K562 (cell line): ENCODE results near the gene RALY. TPM values are rescaled to one million over a fixed set of nuclear protein-coding genes. Genes with fewer than 3 reads are reported as not detected.
A peak's percentile ranks its signal among the peaks of the same experiment; 100 is the strongest.

Source experiments
- CBX8 ChIP-seq: fragments of 200-600 bp; sonication (generic); IDR thresholded peaks from 2 replicates; pipeline ENCODE4 v1.6.1; 2012; ENCODE audit warnings: borderline replicate concordance, mixed run types, low read depth, mild to moderate bottlenecking, moderate library complexity, mixed read lengths, low read length, control low read depth, inconsistent platforms; ENCODE audit not compliant: poor library complexity, severe bottlenecking; ENCODE audit errors: extremely low read depth
- HDAC1 ChIP-seq, 2 experiments: fragments of 450-650 bp; IDR thresholded peaks; 2 replicates each; pipeline ENCODE4 v1.6.1; 2016 to 2017; ENCODE audit warnings: inconsistent platforms in 1 of 2, mild to moderate bottlenecking in 1 of 2, moderate library complexity in 1 of 2
- HMG20A ChIP-seq: fragments of 450-650 bp; formaldehyde crosslinking; conservative IDR thresholded peaks from 2 replicates; pipeline ENCODE4 v1.4.0; 2020; ENCODE audit warnings: mild to moderate bottlenecking, mixed read lengths
- HNRNPL ChIP-seq: fragments of 200-400 bp; formaldehyde crosslinking; IDR thresholded peaks from 2 replicates; pipeline ENCODE4 v1.6.1; 2017; ENCODE audit warnings: low read depth, mild to moderate bottlenecking, low read length
- MEF2A ChIP-seq: IDR thresholded peaks from 2 replicates; pipeline ENCODE4 v1.6.1; 2011; ENCODE audit warnings: low read depth, mild to moderate bottlenecking, low read length, moderate library complexity; ENCODE audit not compliant: control insufficient read depth
- SUPT5H ChIP-seq: fragments of 450-650 bp; IDR thresholded peaks from 2 replicates; pipeline ENCODE4 v1.6.1; 2016
- TEAD1 ChIP-seq, 2 experiments: fragments of 450-650 bp in 1 of 2; sonication (generic) in 1 of 2; formaldehyde crosslinking; IDR thresholded peaks; 2 replicates each; pipeline versions ENCODE4 v1.4.0 to v1.8.0; 2020 to 2022; ENCODE audit warnings: mild to moderate bottlenecking in 2 of 2, missing genetic modification reagents in 1 of 2
- ZKSCAN1 ChIP-seq: fragments of 150-350 bp; IDR thresholded peaks from 2 replicates; pipeline ENCODE4 v1.6.1; 2016; ENCODE audit warnings: low read depth, low read length
- ZNF124 ChIP-seq: sonication (generic); formaldehyde crosslinking; IDR thresholded peaks from 2 replicates; pipeline ENCODE4 v1.8.1; 2022; ENCODE audit warnings: missing genetic modification reagents
- ZNF212 ChIP-seq: fragments of 450-650 bp; formaldehyde crosslinking; IDR thresholded peaks from 2 replicates; pipeline ENCODE4 v1.4.0; 2020; ENCODE audit warnings: mild to moderate bottlenecking
- polyA plus RNA-seq, 8 experiments: library from polyadenylated mRNA; depleted of rRNA in 4 of 8; stranded (reverse) in 5 of 8; unstranded in 3 of 8; fragments of >200 nt; fragmentation: Nextera tagmentation in 2 of 8; fragmentation: Illumina TruSeq in 1 of 8; extraction: Ambion mirVana in 2 of 8; extraction: Trizol in 1 of 8; gene quantifications; 2 replicates each; pipeline versions ENCODE4 v1.2.1 to v1.2.3, GENCODE V29; 2011 to 2014; ENCODE audit warnings: inconsistent platforms in 1 of 8, missing spikeins in 1 of 8
- total RNA-seq, 7 experiments: library from RNA; depleted of rRNA in 6 of 7; stranded (reverse); fragments of >200 nt in 6 of 7; fragmentation: Illumina TruSeq in 2 of 7; extraction: Trizol in 2 of 7; gene quantifications; 2 replicates each; pipeline versions ENCODE4 v1.2.1 to v1.2.3, GENCODE V29; 2011 to 2021; ENCODE audit warnings: low replicate concordance in 1 of 7
- TF ChIP-seq, protein P1 (sequence below), 2 experiments: IDR thresholded peaks; 2 replicates each; pipeline ENCODE4 v1.6.1; 2012; ENCODE audit warnings: improper control_type of control experiment in 2 of 2, low read depth in 2 of 2, low read length in 2 of 2, borderline replicate concordance in 1 of 2
- TF ChIP-seq, protein P2 (sequence below): fragments of 450-650 bp; IDR thresholded peaks from 2 replicates; pipeline ENCODE4 v1.6.1; 2014; ENCODE audit warnings: low read depth, mild to moderate bottlenecking, moderate library complexity, borderline replicate concordance
- TF ChIP-seq, protein P3 (sequence below): fragments of 250-450 bp; sonication (Bioruptor Pico); IDR thresholded peaks from 2 replicates; pipeline ENCODE4 v1.5.0; 2021
- TF ChIP-seq, protein P4 (sequence below): fragments of 200-800 bp; sonication (Bioruptor generic); IDR thresholded peaks from 2 replicates; pipeline ENCODE4 v1.6.1; 2017; ENCODE audit warnings: missing genetic modification characterization, missing compliant biosample characterization
- TF ChIP-seq, protein P5 (sequence below): fragments of 250-450 bp; sonication (Bioruptor Pico); IDR thresholded peaks from 2 replicates; pipeline ENCODE4 v1.8.0; 2022; ENCODE audit warnings: moderate library complexity, mild to moderate bottlenecking, inconsistent platforms
- TF ChIP-seq, protein P6 (sequence below): fragments of 450-650 bp; formaldehyde crosslinking; IDR thresholded peaks from 2 replicates; pipeline ENCODE4 v1.4.0; 2022; ENCODE audit warnings: missing genetic modification characterization

Gene RALY
- total and polyA plus RNA-seq, 9 of the 15 experiments (the other 6 are each of a cell fraction or from before 2014, with no cell fraction given), result 0.80 to 207 (median 128) TPM

DNA sequence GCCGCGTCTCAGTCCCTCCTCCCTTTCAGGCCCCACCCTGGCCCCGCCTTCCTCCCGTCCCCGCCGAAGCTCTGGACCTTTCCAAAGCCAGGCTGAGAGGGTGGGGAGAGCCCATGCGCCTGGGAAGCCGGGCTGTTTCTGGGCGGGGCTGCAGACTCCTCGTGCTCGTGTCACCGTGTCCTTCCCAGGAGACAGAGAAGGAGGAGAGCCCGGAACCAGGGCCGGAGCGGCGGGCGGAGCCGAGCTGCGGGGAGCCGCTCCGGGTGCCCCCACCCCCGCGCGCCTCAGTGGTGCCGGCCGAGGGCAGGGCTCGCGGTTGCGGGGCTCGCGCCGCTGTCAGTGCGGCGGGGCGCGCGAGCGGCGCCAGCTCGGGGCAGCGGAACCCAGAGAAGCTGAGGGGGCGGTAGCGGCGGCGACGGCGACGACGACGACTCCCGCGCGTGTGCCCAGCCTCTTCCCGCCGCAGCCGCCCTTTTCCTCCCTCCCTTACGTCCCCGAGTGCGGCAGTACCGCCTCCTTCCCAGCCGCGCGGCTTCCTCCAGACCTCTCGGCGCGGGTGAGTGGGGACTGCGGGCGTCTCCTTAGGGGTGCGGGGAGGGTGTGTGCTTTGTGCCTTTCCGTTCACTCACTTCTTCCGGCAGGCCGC lies at the start of gene RALY (continued):
- TF ChIP-seq, protein P1, sequence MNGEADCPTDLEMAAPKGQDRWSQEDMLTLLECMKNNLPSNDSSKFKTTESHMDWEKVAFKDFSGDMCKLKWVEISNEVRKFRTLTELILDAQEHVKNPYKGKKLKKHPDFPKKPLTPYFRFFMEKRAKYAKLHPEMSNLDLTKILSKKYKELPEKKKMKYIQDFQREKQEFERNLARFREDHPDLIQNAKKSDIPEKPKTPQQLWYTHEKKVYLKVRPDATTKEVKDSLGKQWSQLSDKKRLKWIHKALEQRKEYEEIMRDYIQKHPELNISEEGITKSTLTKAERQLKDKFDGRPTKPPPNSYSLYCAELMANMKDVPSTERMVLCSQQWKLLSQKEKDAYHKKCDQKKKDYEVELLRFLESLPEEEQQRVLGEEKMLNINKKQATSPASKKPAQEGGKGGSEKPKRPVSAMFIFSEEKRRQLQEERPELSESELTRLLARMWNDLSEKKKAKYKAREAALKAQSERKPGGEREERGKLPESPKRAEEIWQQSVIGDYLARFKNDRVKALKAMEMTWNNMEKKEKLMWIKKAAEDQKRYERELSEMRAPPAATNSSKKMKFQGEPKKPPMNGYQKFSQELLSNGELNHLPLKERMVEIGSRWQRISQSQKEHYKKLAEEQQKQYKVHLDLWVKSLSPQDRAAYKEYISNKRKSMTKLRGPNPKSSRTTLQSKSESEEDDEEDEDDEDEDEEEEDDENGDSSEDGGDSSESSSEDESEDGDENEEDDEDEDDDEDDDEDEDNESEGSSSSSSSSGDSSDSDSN (IDR thresholded peaks at IDR 0.05; ENCODE audit: borderline replicate concordance in 1 of 2, low read depth in 2 of 2, low read length in 2 of 2), result peak in 1 of 2 experiments; percentile 75; a peak in 2 of 4 replicates
- TF ChIP-seq, protein P2, sequence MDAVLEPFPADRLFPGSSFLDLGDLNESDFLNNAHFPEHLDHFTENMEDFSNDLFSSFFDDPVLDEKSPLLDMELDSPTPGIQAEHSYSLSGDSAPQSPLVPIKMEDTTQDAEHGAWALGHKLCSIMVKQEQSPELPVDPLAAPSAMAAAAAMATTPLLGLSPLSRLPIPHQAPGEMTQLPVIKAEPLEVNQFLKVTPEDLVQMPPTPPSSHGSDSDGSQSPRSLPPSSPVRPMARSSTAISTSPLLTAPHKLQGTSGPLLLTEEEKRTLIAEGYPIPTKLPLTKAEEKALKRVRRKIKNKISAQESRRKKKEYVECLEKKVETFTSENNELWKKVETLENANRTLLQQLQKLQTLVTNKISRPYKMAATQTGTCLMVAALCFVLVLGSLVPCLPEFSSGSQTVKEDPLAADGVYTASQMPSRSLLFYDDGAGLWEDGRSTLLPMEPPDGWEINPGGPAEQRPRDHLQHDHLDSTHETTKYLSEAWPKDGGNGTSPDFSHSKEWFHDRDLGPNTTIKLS, result no peak
- TF ChIP-seq HDAC1 (IDR thresholded peaks at IDR 0.05) (peak in 1 of 2 experiments; percentile 48; a peak in 1 of 4 replicates), ZNF212 (CRISPR knock-in tag) (no peak), TEAD1 (CRISPR knock-in tag; IDR thresholded peaks at IDR 0.05) (peak in 1 of 2 experiments; percentile 55; a peak in 1 of 4 replicates), MEF2A (peak; percentile 49; the same call in 1 of the 2 replicates), SUPT5H (peak; percentile 76), ZNF124 (CRISPR knock-in tag) (no peak), HMG20A (CRISPR knock-in tag) (no peak), HNRNPL (no peak), CBX8 (no peak), ZKSCAN1 (no peak)
- TF ChIP-seq, protein P3, sequence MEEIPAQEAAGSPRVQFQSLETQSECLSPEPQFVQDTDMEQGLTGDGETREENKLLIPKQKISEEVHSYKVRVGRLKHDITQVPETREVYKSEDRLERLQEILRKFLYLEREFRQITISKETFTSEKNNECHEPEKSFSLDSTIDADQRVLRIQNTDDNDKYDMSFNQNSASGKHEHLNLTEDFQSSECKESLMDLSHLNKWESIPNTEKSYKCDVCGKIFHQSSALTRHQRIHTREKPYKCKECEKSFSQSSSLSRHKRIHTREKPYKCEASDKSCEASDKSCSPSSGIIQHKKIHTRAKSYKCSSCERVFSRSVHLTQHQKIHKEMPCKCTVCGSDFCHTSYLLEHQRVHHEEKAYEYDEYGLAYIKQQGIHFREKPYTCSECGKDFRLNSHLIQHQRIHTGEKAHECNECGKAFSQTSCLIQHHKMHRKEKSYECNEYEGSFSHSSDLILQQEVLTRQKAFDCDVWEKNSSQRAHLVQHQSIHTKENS, result no peak
- TF ChIP-seq, protein P4, sequence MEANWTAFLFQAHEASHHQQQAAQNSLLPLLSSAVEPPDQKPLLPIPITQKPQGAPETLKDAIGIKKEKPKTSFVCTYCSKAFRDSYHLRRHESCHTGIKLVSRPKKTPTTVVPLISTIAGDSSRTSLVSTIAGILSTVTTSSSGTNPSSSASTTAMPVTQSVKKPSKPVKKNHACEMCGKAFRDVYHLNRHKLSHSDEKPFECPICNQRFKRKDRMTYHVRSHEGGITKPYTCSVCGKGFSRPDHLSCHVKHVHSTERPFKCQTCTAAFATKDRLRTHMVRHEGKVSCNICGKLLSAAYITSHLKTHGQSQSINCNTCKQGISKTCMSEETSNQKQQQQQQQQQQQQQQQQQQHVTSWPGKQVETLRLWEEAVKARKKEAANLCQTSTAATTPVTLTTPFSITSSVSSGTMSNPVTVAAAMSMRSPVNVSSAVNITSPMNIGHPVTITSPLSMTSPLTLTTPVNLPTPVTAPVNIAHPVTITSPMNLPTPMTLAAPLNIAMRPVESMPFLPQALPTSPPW (CRISPR knock-in tag), result peak; percentile 71
- TF ChIP-seq, protein P5, sequence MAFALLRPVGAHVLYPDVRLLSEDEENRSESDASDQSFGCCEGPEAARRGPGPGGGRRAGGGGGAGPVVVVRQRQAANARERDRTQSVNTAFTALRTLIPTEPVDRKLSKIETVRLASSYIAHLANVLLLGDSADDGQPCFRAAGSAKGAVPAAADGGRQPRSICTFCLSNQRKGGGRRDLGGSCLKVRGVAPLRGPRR (CRISPR knock-in tag), result no peak
- TF ChIP-seq, protein P6, sequence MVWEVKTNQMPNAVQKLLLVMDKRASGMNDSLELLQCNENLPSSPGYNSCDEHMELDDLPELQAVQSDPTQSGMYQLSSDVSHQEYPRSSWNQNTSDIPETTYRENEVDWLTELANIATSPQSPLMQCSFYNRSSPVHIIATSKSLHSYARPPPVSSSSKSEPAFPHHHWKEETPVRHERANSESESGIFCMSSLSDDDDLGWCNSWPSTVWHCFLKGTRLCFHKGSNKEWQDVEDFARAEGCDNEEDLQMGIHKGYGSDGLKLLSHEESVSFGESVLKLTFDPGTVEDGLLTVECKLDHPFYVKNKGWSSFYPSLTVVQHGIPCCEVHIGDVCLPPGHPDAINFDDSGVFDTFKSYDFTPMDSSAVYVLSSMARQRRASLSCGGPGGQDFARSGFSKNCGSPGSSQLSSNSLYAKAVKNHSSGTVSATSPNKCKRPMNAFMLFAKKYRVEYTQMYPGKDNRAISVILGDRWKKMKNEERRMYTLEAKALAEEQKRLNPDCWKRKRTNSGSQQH (CRISPR knock-in tag), result no peak
